HEK293T (cell line): ENCODE data around the gene SLC23A1.

ENCODE experiments used
- CTCF ChIA-PET: fragments of 350-600 bp; formaldehyde crosslinking; extraction: SDS; loops from one replicate; lab custom pipeline; 2021; ENCODE audit warnings: antibody characterized with exemption, inconsistent platforms; lab: Yijun Ruan, JAX
- POLR2A ChIA-PET: fragments of 350-600 bp; formaldehyde crosslinking; extraction: SDS; loops from one replicate; lab custom pipeline; 2020; ENCODE audit warnings: antibody characterized with exemption, inconsistent platforms; lab: Yijun Ruan, JAX
- DNase-seq: peaks from one replicate; pipeline ENCODE4 v3.0.0; 2012; ENCODE audit warnings: mixed read lengths; ENCODE audit errors: extremely low spot score
- BHLHE40 ChIP-seq: fragments of 450-650 bp; IDR thresholded peaks from 2 replicates; pipeline ENCODE4 v1.6.1; 2016; ENCODE audit warnings: mild to moderate bottlenecking, moderate library complexity, borderline replicate concordance
- CTBP1 ChIP-seq: fragments of 450-650 bp; IDR thresholded peaks from 2 replicates; pipeline ENCODE4 v1.6.1; 2016; ENCODE audit warnings: borderline replicate concordance
- ELF4 ChIP-seq: fragments of 450-650 bp; IDR thresholded peaks from 2 replicates; pipeline ENCODE4 v1.6.1; 2017; ENCODE audit warnings: antibody characterized with exemption
- FOXA1 ChIP-seq: fragments of 450-650 bp; IDR thresholded peaks from 2 replicates; pipeline ENCODE4 v1.6.1; 2016; ENCODE audit warnings: mild to moderate bottlenecking
- FOXK2 ChIP-seq: fragments of 450-650 bp; IDR thresholded peaks from 2 replicates; pipeline ENCODE4 v1.6.1; 2016; ENCODE audit warnings: mild to moderate bottlenecking
- FOXM1 ChIP-seq: fragments of 450-650 bp; IDR thresholded peaks from 2 replicates; pipeline ENCODE4 v1.6.1; 2017; ENCODE audit warnings: mild to moderate bottlenecking, borderline replicate concordance
- HDGF ChIP-seq: fragments of 450-650 bp; IDR thresholded peaks from 2 replicates; pipeline ENCODE4 v1.6.1; 2017; ENCODE audit warnings: antibody characterized with exemption, borderline replicate concordance
- L3MBTL2 ChIP-seq: fragments of 450-650 bp; conservative IDR thresholded peaks from 2 replicates; pipeline ENCODE4 v1.6.1; 2016; ENCODE audit warnings: mild to moderate bottlenecking
- LEF1 ChIP-seq: fragments of 450-650 bp; IDR thresholded peaks from 2 replicates; pipeline ENCODE4 v1.6.1; 2017; ENCODE audit warnings: mild to moderate bottlenecking, borderline replicate concordance
- NFRKB ChIP-seq: fragments of 450-650 bp; IDR thresholded peaks from 2 replicates; pipeline ENCODE4 v1.6.1; 2016; ENCODE audit warnings: mild to moderate bottlenecking, moderate library complexity
- PKNOX1 ChIP-seq: fragments of 450-650 bp; IDR thresholded peaks from 2 replicates; pipeline ENCODE4 v1.6.1; 2016
- SP1 ChIP-seq: fragments of 450-650 bp; IDR thresholded peaks from 2 replicates; pipeline ENCODE4 v1.6.1; 2017
- SUZ12 ChIP-seq: fragments of 450-650 bp; IDR thresholded peaks from 2 replicates; pipeline ENCODE4 v1.6.1; 2016; ENCODE audit warnings: mild to moderate bottlenecking
- TARDBP ChIP-seq: fragments of 450-650 bp; IDR thresholded peaks from 2 replicates; pipeline ENCODE4 v1.6.1; 2016
- ZNF384 ChIP-seq: fragments of 450-650 bp; IDR thresholded peaks from 2 replicates; pipeline ENCODE4 v1.6.1; 2016

SLC23A1 gene

GRCh38 chr5:139335811-139336210, 47.3 kb downstream of the SLC23A1 start:
- CTCF ChIA-PET: interaction anchor here (0.6 kb wide), 1 partner anchor 23 kb away, joined by 3 read pairs; no protein-coding TSS in a partner anchor
- no peak for TF ChIP-seq FOXM1
- no peak for TF ChIP-seq FOXA1
- no peak for TF ChIP-seq L3MBTL2
- no peak for TF ChIP-seq SUZ12
- no peak for TF ChIP-seq FOXK2
- no peak for TF ChIP-seq HDGF
- TF ChIP-seq ZNF384: no peak
- TF ChIP-seq TARDBP: no peak
- no peak for TF ChIP-seq ELF4
- no peak for TF ChIP-seq LEF1
- TF ChIP-seq NFRKB: no peak
- no peak for TF ChIP-seq CTBP1
- TF ChIP-seq SP1: no peak
- no peak for TF ChIP-seq PKNOX1
- no peak for TF ChIP-seq BHLHE40
- DNase-seq: no peak
- POLR2A ChIA-PET: interaction anchor here (2.0 kb wide), 1 partner anchor 41 kb away, joined by 4 read pairs; no protein-coding TSS in a partner anchor
